ENCODE measurements around the gene PBRM1.

- TF ChIP-seq CTCF (optimal IDR thresholded peaks at IDR 0.05 in 1 of 3, IDR thresholded peaks at IDR 0.05 in 1 of 3, conservative IDR thresholded peaks at IDR 0.05 in 1 of 3; ENCODE audit: extremely low read depth in 1 of 3, insufficient read depth in 2 of 3, low read length in 3 of 3) (no peak), EZH2 (IDR thresholded peaks at IDR 0.05; ENCODE audit: low read length) (no peak)
Observed at GRCh38 chr3:52614689-52615088, 71.0 kb downstream of the PBRM1 start.

Measured in keratinocyte (primary cell).